AG10803 (cell line): ENCODE measurements around the gene DHRS1.

Experiments used
- DNase-seq: peaks from one replicate; pipeline ENCODE4 v3.0.0; 2010; ENCODE audit warnings: low read depth
- H3K4me3 ChIP-seq: 2 replicates; pipeline ENCODE4 v1.5.1; 2011; ENCODE audit warnings: mild to moderate bottlenecking, low read length, control low read depth
- TF ChIP-seq, protein P1 (sequence below): conservative IDR thresholded peaks from 2 replicates; pipeline ENCODE4 v1.5.1; 2011; ENCODE audit warnings: mild to moderate bottlenecking, low read length, control low read depth, inconsistent platforms

The DHRS1 gene

GRCh38 chr14:24297190-24297964, 2.2 kb downstream of the DHRS1 start:
- TF ChIP-seq, protein P1, sequence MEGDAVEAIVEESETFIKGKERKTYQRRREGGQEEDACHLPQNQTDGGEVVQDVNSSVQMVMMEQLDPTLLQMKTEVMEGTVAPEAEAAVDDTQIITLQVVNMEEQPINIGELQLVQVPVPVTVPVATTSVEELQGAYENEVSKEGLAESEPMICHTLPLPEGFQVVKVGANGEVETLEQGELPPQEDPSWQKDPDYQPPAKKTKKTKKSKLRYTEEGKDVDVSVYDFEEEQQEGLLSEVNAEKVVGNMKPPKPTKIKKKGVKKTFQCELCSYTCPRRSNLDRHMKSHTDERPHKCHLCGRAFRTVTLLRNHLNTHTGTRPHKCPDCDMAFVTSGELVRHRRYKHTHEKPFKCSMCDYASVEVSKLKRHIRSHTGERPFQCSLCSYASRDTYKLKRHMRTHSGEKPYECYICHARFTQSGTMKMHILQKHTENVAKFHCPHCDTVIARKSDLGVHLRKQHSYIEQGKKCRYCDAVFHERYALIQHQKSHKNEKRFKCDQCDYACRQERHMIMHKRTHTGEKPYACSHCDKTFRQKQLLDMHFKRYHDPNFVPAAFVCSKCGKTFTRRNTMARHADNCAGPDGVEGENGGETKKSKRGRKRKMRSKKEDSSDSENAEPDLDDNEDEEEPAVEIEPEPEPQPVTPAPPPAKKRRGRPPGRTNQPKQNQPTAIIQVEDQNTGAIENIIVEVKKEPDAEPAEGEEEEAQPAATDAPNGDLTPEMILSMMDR: peak; percentile 53
- H3K4me3 ChIP-seq: no peak overlapping the region
- DNase-seq: no peak

- H3K4me3 ChIP-seq: no peak overlapping the region
- TF ChIP-seq, protein P1: peak; percentile 86
- DNase-seq: peak; percentile 92
Observed at GRCh38 chr14:24296341-24297157, 3.0 kb downstream of the DHRS1 start.

- H3K4me3 ChIP-seq: no peak overlapping the region
- TF ChIP-seq, protein P1: no peak
- no peak for DNase-seq
Observed at GRCh38 chr14:24293525-24293924, 6.1 kb downstream of the DHRS1 start.

GRCh38 chr14:24292118-24292807, 7.3 kb downstream of the DHRS1 start:
- no peak overlapping the region for H3K4me3 ChIP-seq
- TF ChIP-seq, protein P1: no peak
- DNase-seq: no peak

DNA sequence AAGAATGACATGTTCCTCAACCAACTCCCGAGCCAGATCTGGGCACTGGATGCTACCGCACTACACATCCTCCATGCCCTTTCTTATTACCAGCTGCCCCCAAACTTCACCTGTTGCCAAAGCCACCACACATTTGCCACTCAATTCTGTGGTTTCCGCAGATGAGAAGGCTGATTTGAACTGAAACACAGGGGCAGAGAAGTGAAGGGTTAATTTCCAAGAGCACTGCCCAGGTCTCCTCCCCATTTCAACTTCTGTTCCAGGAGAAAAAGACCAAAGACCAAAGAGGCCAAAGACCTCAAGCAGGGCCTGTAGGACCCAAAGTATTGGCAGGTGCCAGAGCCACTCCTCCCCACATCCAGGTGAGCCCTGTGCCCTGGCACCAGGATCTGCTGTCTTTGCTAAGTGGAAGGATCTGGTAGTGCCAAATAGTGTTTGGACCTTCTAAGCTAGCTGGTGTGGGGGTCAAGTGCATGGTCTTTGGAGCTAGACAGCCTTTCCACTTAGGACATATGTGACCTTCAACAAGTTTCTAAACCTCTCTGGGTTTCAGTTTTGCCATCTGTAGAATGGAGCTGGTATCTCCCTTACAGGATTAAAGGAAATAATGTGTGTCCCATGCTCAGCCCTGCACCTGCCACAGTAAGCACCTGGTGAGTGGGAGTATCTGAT, 8.0 kb downstream of the DHRS1 start:
- H3K4me3 ChIP-seq: no peak overlapping the region
- DNase-seq: no peak
- TF ChIP-seq, protein P1: no peak

- no peak overlapping the region for H3K4me3 ChIP-seq
- TF ChIP-seq, protein P1: no peak
- no peak for DNase-seq
Observed at GRCh38 chr14:24290746-24291145, 8.8 kb downstream of the DHRS1 start.
